DMS79 (cell line): ENCODE measurements around the gene AHNAK2.
"Not testable (repeated sequence)": the region's sequence is repeated elsewhere in the genome, so short reads cannot be mapped to it uniquely, and the experiment has no call there.

Experiments
- DNase-seq: peaks from one replicate; lab custom pipeline; 2025; lab: John Stamatoyannopoulos, UW

The AHNAK2 gene

GRCh38 chr14:104977681-104978653, at the start of gene AHNAK2:
AHNAK2 (minus strand) TSS chr14:104978374; CDS start chr14:104978237, 137 bp downstream.
- peak; percentile 62 for DNase-seq

GRCh38 chr14:105027718-105028117, 49.5 kb upstream of the AHNAK2 start:
- DNase-seq, result not testable (repeated sequence)

- DNase-seq, result no peak
These were observed 48.8 kb upstream of the AHNAK2 start for GRCh38 chr14:105026802-105027563.

GRCh38 chr14:105026033-105026785, 48.0 kb upstream of the AHNAK2 start:
- no peak for DNase-seq

GRCh38 chr14:105025429-105025828, 47.3 kb upstream of the AHNAK2 start:
- DNase-seq, result no peak

- DNase-seq, result no peak
These were observed 45.8 kb upstream of the AHNAK2 start for GRCh38 chr14:105023791-105024480.

- no peak for DNase-seq
These were observed 45.0 kb upstream of the AHNAK2 start for GRCh38 chr14:105023144-105023543.

- no peak for DNase-seq
These were observed 44.1 kb upstream of the AHNAK2 start for GRCh38 chr14:105022276-105022670.

- DNase-seq, result peak; percentile 61
These were observed 43.6 kb upstream of the AHNAK2 start for GRCh38 chr14:105021656-105022275.

- peak; percentile 100 for DNase-seq
These were observed 42.9 kb upstream of the AHNAK2 start, which contains the start of gene CDCA4 for GRCh38 chr14:105020815-105021655. CDCA4 (minus strand) TSS chr14:105021083; CDS start chr14:105011929, 9,154 bp downstream.

GRCh38 chr14:105019861-105020814, 42.0 kb upstream of the AHNAK2 start:
- DNase-seq, result no peak

GRCh38 chr14:105018414-105018813, 40.2 kb upstream of the AHNAK2 start:
- DNase-seq, result no peak

GRCh38 chr14:105015905-105016304, 37.7 kb upstream of the AHNAK2 start:
- no peak for DNase-seq

- no peak for DNase-seq
These were observed 37.1 kb upstream of the AHNAK2 start for GRCh38 chr14:105015242-105015641.

GRCh38 chr14:105014631-105015030, 36.5 kb upstream of the AHNAK2 start:
- no peak for DNase-seq

GRCh38 chr14:105014032-105014431, 35.9 kb upstream of the AHNAK2 start:
- no peak for DNase-seq

- DNase-seq, result no peak
These were observed 35.1 kb upstream of the AHNAK2 start for GRCh38 chr14:105013150-105013785.
